Erythroblast (primary cell): Measurements from ENCODE around the gene BCAT1.
"Not testable (repeated sequence)": the region's sequence is repeated elsewhere in the genome, so short reads cannot be mapped to it uniquely, and the experiment has no call there.

ENCODE experiments used
- GATA1 ChIP-seq: IDR thresholded peaks from 2 replicates; pipeline ENCODE4 v1.6.1; 2011; ENCODE audit warnings: low read depth, mild to moderate bottlenecking, control low read depth, low read length, moderate library complexity
- POLR2A ChIP-seq: IDR thresholded peaks from 2 replicates; pipeline ENCODE4 v1.6.1; 2011; ENCODE audit warnings: mild to moderate bottlenecking, low read length

- TF ChIP-seq POLR2A, GATA1: not testable (repeated sequence)
Measured at GRCh38 chr12:24928533-24929306, 20.2 kb downstream of the BCAT1 start.
